Transverse colon (tissue), 4 donors: ENCODE data around the gene DNAJA3.

ENCODE experiments used
- CTCF ChIP-seq, 5 experiments: fragments of 200-600 bp in 3 of 5; fragments of 450-650 bp in 2 of 5; sonication (generic) in 3 of 5; IDR thresholded peaks; 1 replicate in 2 of 5; 2 replicates in 3 of 5; pipeline ENCODE4 v1.5.1; 2016 to 2017; ENCODE audit warnings: antibody characterized with exemption in 5 of 5, inconsistent platforms in 3 of 5, mild to moderate bottlenecking in 2 of 5, moderate library complexity in 1 of 5
- EP300 ChIP-seq: sonication (generic); formaldehyde crosslinking; IDR thresholded peaks from one replicate; pipeline ENCODE4 v1.6.1; 2017; ENCODE audit warnings: antibody characterized with exemption, low read depth
- POLR2A ChIP-seq: fragments of 450-650 bp; IDR thresholded peaks from one replicate; pipeline ENCODE4 v1.6.1; 2016; ENCODE audit warnings: antibody characterized with exemption, mild to moderate bottlenecking, moderate library complexity
- POLR2AphosphoS5 ChIP-seq, 3 donors: sonication (generic); formaldehyde crosslinking; IDR thresholded peaks; one replicate each; pipeline ENCODE4 v1.6.1; 2016; ENCODE audit warnings: antibody characterized with exemption in 3 of 3

GRCh38 chr16:4452674-4453073, 27.0 kb downstream of the DNAJA3 start:
- no peak for TF ChIP-seq CTCF (IDR thresholded peaks at IDR 0.05)
- no peak for TF ChIP-seq EP300
- TF ChIP-seq POLR2AphosphoS5 (IDR thresholded peaks at IDR 0.05): no peak
- no peak for TF ChIP-seq POLR2A
